Measurements from ENCODE around the gene GRK5.

- no peak for TF ChIP-seq CTCF (IDR thresholded peaks at IDR 0.05 in 4 of 5, conservative IDR thresholded peaks at IDR 0.05 in 1 of 5)
- TF ChIP-seq POLR2A (IDR thresholded peaks at IDR 0.05), result no peak
Observed at GRCh38 chr10:119257899-119258419, 50.6 kb downstream of the GRK5 start.
